ENCODE measurements around the gene STK31. TPM values are rescaled to one million over a fixed set of nuclear protein-coding genes. Genes with fewer than 3 reads are reported as not detected.

STK31 gene
- total and polyA plus RNA-seq, 2 donors (not counting 3 experiments of a cell fraction or from before 2014, with no cell fraction given) = 0.44 TPM; not detected in 1

DNA sequence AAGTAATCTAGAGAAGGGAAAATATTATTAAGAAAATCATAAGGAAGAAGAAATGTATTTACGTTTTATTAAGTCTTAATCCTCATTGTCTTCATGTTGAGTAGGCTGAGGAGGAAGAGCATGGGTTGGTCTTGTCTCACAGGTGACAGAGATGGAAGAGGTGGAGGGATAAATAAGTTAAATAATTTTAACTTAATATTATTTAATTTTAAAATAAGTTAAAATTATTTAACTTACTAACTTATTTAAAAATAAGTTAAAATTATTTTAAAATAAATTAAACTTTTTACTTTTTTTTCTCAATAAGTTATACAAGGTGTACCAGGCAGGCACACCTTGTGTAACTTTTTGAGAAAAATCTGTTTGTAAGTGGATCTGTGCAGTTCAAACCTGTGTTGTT lies 36.6 kb downstream of the STK31 start:
- Histone ChIP-seq H3K27ac (ENCODE audit: insufficient read depth, low read depth, low read length) (no peak overlapping the region), H3K9me3 (replicated peaks; ENCODE audit: control insufficient read depth, insufficient read depth, low read length) (no peaks in the 10 kb centered on the region), H3K9me1 (replicated peaks; ENCODE audit: control insufficient read depth, extremely low read depth, insufficient read depth, low read length) (no peaks in the 10 kb centered on the region), H3K79me2 (ENCODE audit: control insufficient read depth, insufficient read depth, low read length) (no peaks in the 10 kb centered on the region), H4K20me1 (replicated peaks; ENCODE audit: control insufficient read depth, extremely low read depth, insufficient read depth, low read length) (no peaks in the 10 kb centered on the region), H3K4me1 (ENCODE audit: control insufficient read depth, extremely low read depth, insufficient read depth, low read length) (no peaks in the 10 kb centered on the region), H3K27me3 (ENCODE audit: control insufficient read depth in 2 of 2, insufficient read depth in 2 of 2, low read length in 2 of 2) (no peaks in the 10 kb centered on the region), H3K9ac (replicated peaks; ENCODE audit: extremely low read depth, insufficient read depth, low read length) (no peak overlapping the region), H3K4me2 (ENCODE audit: insufficient read depth, low read length) (no peak overlapping the region), H2AFZ (ENCODE audit: low read depth, low read length) (no peak overlapping the region), H3K36me3 (ENCODE audit: control insufficient read depth in 2 of 2, extremely low read depth in 1 of 2, insufficient read depth in 2 of 2, low read length in 2 of 2) (no peaks in the 10 kb centered on the region), H3K4me3 (replicated peaks in 1 of 3; ENCODE audit: insufficient read depth in 1 of 3, low read depth in 1 of 3, low read length in 3 of 3) (no peak overlapping the region)
- no peak for DNase-seq (ENCODE audit: low read depth, low spot score)
- dilution Hi-C loops (cut with MboI; ENCODE audit: extremely low pct_ligation_motif_present, low sequenced_read_pairs) = no loop called here
- no peak for FAIRE-seq
- ChIA-PET POLR2A (no interaction called here), CTCF (no interaction called here)
- intact Hi-C loops (cut with micrococcal nuclease) = no loop called here
- BruUV-seq (replicated peaks) = no TSS peak
- TF ChIP-seq POLR2A (IDR thresholded peaks at IDR 0.05; ENCODE audit: low read depth, low read length) (no peak), EZH2 (IDR thresholded peaks at IDR 0.05; ENCODE audit: borderline replicate concordance, low read depth, low read length, severe bottlenecking) (no peak), GATA2 (IDR thresholded peaks at IDR 0.05; ENCODE audit: insufficient read depth, insufficient read length, low read depth, low read length) (no peak), POLR2AphosphoS5 (IDR thresholded peaks at IDR 0.05; ENCODE audit: insufficient read depth, low read depth, low read length) (no peak), JUN (IDR thresholded peaks at IDR 0.05; ENCODE audit: borderline replicate concordance, insufficient read depth, insufficient read length, low read depth) (no peak), FOS (IDR thresholded peaks at IDR 0.05; ENCODE audit: borderline replicate concordance, insufficient read depth, low read length) (no peak), MYC (IDR thresholded peaks at IDR 0.05; ENCODE audit: low read depth, low read length) (no peak)
- TF ChIP-seq, protein P1, sequence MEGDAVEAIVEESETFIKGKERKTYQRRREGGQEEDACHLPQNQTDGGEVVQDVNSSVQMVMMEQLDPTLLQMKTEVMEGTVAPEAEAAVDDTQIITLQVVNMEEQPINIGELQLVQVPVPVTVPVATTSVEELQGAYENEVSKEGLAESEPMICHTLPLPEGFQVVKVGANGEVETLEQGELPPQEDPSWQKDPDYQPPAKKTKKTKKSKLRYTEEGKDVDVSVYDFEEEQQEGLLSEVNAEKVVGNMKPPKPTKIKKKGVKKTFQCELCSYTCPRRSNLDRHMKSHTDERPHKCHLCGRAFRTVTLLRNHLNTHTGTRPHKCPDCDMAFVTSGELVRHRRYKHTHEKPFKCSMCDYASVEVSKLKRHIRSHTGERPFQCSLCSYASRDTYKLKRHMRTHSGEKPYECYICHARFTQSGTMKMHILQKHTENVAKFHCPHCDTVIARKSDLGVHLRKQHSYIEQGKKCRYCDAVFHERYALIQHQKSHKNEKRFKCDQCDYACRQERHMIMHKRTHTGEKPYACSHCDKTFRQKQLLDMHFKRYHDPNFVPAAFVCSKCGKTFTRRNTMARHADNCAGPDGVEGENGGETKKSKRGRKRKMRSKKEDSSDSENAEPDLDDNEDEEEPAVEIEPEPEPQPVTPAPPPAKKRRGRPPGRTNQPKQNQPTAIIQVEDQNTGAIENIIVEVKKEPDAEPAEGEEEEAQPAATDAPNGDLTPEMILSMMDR (IDR thresholded peaks at IDR 0.05; ENCODE audit: extremely low read depth in 1 of 2, insufficient read depth in 1 of 2, low read depth in 1 of 2, low read length in 2 of 2) = no peak
- TF ChIP-seq, protein P2, sequence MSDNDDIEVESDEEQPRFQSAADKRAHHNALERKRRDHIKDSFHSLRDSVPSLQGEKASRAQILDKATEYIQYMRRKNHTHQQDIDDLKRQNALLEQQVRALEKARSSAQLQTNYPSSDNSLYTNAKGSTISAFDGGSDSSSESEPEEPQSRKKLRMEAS (IDR thresholded peaks at IDR 0.05; ENCODE audit: insufficient read depth, insufficient read length) = no peak
